H1 (cell line): ENCODE results near the gene FGR. TPM values are rescaled to one million over a fixed set of nuclear protein-coding genes. Genes with fewer than 3 reads are reported as not detected.

Source experiments
- CTCF ChIA-PET: fragments of 300-600 bp; sonication (Branson Sonifier 250); formaldehyde crosslinking; loops from one replicate; lab custom pipeline; 2021; ENCODE audit not compliant: partially characterized antibody; lab: Charles Lee
- POLR2A ChIA-PET: fragments of 300-600 bp; sonication (Branson Sonifier 250); formaldehyde crosslinking; loops from one replicate; lab custom pipeline; 2021; ENCODE audit warnings: inconsistent platforms; ENCODE audit not compliant: partially characterized antibody; lab: Charles Lee
- DNase-seq, 2 experiments: peaks; one replicate each; pipeline versions ENCODE4 v3.0.0 to v3.0.0-alpha.2; 2010 to 2022; ENCODE audit warnings: low spot score in 2 of 2, low read depth in 1 of 2, mixed read lengths in 1 of 2
- FAIRE-seq: peaks from 2 replicates; lab custom pipeline; 2011; peaks lifted over from hg19 to GRCh38; lab: Jason Lieb, UNC
- H2AFZ ChIP-seq: 2 replicates; pipeline ENCODE4 v1.8.1; 2012; ENCODE audit warnings: low read length, inconsistent platforms
- H2AK5ac ChIP-seq: 2 replicates; pipeline ENCODE4 v1.6.1; 2013; ENCODE audit warnings: low read depth, low read length
- H2BK120ac ChIP-seq: replicated peaks from 2 replicates; pipeline ENCODE3; 2013; ENCODE audit warnings: low read depth, low read length, inconsistent platforms
- H2BK12ac ChIP-seq: 2 replicates; pipeline ENCODE4 v1.6.1; 2013; ENCODE audit warnings: low read depth, low read length
- H2BK15ac ChIP-seq: 2 replicates; pipeline ENCODE4 v1.6.1; 2013; ENCODE audit warnings: low read length
- H2BK20ac ChIP-seq: 2 replicates; pipeline ENCODE4 v1.6.1; 2013; ENCODE audit warnings: low read length
- H2BK5ac ChIP-seq: 2 replicates; pipeline ENCODE4 v1.6.1; 2013; ENCODE audit warnings: low read depth, low read length
- H3K14ac ChIP-seq: 2 replicates; pipeline ENCODE4 v1.6.1; 2013; ENCODE audit warnings: inconsistent platforms; ENCODE audit not compliant: insufficient read length
- H3K18ac ChIP-seq: 2 replicates; pipeline ENCODE4 v1.6.1; 2013; ENCODE audit warnings: low read length; ENCODE audit errors: extremely low read depth
- H3K23ac ChIP-seq: 2 replicates; pipeline ENCODE4 v1.6.1; 2013; ENCODE audit warnings: inconsistent platforms; ENCODE audit not compliant: insufficient read length
- H3K23me2 ChIP-seq: 2 replicates; pipeline ENCODE4 v1.6.1; 2013; ENCODE audit warnings: low read depth, low read length
- H3K27ac ChIP-seq: 2 replicates; pipeline ENCODE4 v1.6.1; 2011; ENCODE audit warnings: low read depth, low read length, inconsistent platforms
- H3K27me3 ChIP-seq, 4 experiments: replicated peaks in 1 of 4; 1 replicate in 1 of 4; 2 replicates in 3 of 4; pipeline versions ENCODE4 v1.6.1 to v1.8.1; 2011 to 2013; ENCODE audit warnings: low read length in 3 of 4, mild to moderate bottlenecking in 3 of 4, inconsistent platforms in 2 of 4, mixed read lengths in 2 of 4, moderate library complexity in 1 of 4; ENCODE audit not compliant: control insufficient read depth in 3 of 4, insufficient read depth in 3 of 4; ENCODE audit errors: extremely low read depth in 1 of 4
- H3K36me3 ChIP-seq, 4 experiments: 2 replicates each; pipeline versions ENCODE4 v1.6.1 to v1.8.1; 2011 to 2013; ENCODE audit warnings: mild to moderate bottlenecking in 4 of 4, low read length in 3 of 4, moderate library complexity in 2 of 4, control low read depth in 1 of 4, inconsistent platforms in 1 of 4; ENCODE audit not compliant: insufficient read depth in 4 of 4, control insufficient read depth in 2 of 4
- H3K4ac ChIP-seq: replicated peaks from 2 replicates; pipeline ENCODE3; 2013; ENCODE audit warnings: low read length, low read depth, mixed read lengths, inconsistent platforms; ENCODE audit not compliant: insufficient read length
- H3K4me1 ChIP-seq, 4 experiments: replicated peaks in 1 of 4; 1 replicate in 1 of 4; 2 replicates in 3 of 4; pipeline versions ENCODE4 v1.6.1 to v1.8.1; 2011 to 2013; ENCODE audit warnings: low read length in 3 of 4, inconsistent platforms in 2 of 4, mixed read lengths in 1 of 4; ENCODE audit not compliant: insufficient read depth in 4 of 4, control insufficient read depth in 3 of 4
- H3K4me2 ChIP-seq, 2 experiments: 2 replicates each; pipeline versions ENCODE4 v1.6.1 to v1.8.1; 2011 to 2013; ENCODE audit warnings: low read depth in 2 of 2, low read length in 2 of 2, control low read depth in 1 of 2, inconsistent platforms in 1 of 2, mild to moderate bottlenecking in 1 of 2; ENCODE audit not compliant: insufficient read depth in 1 of 2
- H3K4me3 ChIP-seq, 4 experiments: fragments of 200-600, 300-600 bp in 1 of 4; sonication (generic), shearing (Covaris generic), sonication (Bioruptor Twin) in 1 of 4; 2 replicates each; pipeline versions ENCODE4 v1.5.1 to v1.8.1; 2011 to 2016; ENCODE audit warnings: low read length in 4 of 4, low read depth in 3 of 4, control low read depth in 2 of 4, inconsistent platforms in 2 of 4, mild to moderate bottlenecking in 2 of 4, mixed read lengths in 1 of 4, moderate library complexity in 1 of 4; ENCODE audit not compliant: insufficient read depth in 2 of 4; ENCODE audit errors: extremely low read depth in 1 of 4
- H3K56ac ChIP-seq: replicated peaks from 2 replicates; pipeline ENCODE3; 2013; ENCODE audit warnings: low read depth, mild to moderate bottlenecking, mixed read lengths, low read length, inconsistent platforms; ENCODE audit not compliant: insufficient read length
- H3K79me1 ChIP-seq: 2 replicates; pipeline ENCODE4 v1.6.1; 2013; ENCODE audit warnings: low read depth, low read length, control low read depth
- H3K79me2 ChIP-seq, 2 experiments: 2 replicates each; pipeline versions ENCODE4 v1.6.1 to v1.8.1; 2012 to 2013; ENCODE audit warnings: low read length in 2 of 2, mild to moderate bottlenecking in 2 of 2, inconsistent platforms in 1 of 2; ENCODE audit not compliant: insufficient read depth in 2 of 2, control insufficient read depth in 1 of 2
- H3K9ac ChIP-seq, 4 experiments: replicated peaks in 1 of 4; 1 replicate in 1 of 4; 2 replicates in 3 of 4; pipeline versions ENCODE4 v1.6.1 to v1.8.1; 2011 to 2013; ENCODE audit warnings: low read depth in 3 of 4, low read length in 3 of 4, control low read depth in 2 of 4, mild to moderate bottlenecking in 2 of 4, moderate library complexity in 2 of 4, inconsistent platforms in 1 of 4; ENCODE audit errors: extremely low read depth in 1 of 4
- H3K9me3 ChIP-seq, 2 experiments: 2 replicates each; pipeline versions ENCODE4 v1.6.1 to v1.8.1; 2012 to 2013; ENCODE audit warnings: mild to moderate bottlenecking in 2 of 2, moderate library complexity in 2 of 2, control low read depth in 1 of 2, inconsistent platforms in 1 of 2, low read depth in 1 of 2, low read length in 1 of 2, mixed read lengths in 1 of 2; ENCODE audit not compliant: insufficient read depth in 2 of 2
- H4K20me1 ChIP-seq, 2 experiments: replicated peaks in 1 of 2; 2 replicates each; pipeline versions ENCODE3 to v1.8.1; 2011 to 2013; ENCODE audit warnings: inconsistent platforms in 2 of 2, low read length in 2 of 2, mild to moderate bottlenecking in 1 of 2; ENCODE audit not compliant: insufficient read depth in 2 of 2, control insufficient read depth in 1 of 2
- H4K5ac ChIP-seq: 2 replicates; pipeline ENCODE4 v1.6.1; 2013; ENCODE audit warnings: low read length, low read depth, mixed read lengths, inconsistent platforms; ENCODE audit not compliant: insufficient read length
- H4K8ac ChIP-seq: 2 replicates; pipeline ENCODE4 v1.8.0; 2013; ENCODE audit warnings: mild to moderate bottlenecking, moderate library complexity, low read length, inconsistent platforms; ENCODE audit not compliant: insufficient read depth; ENCODE audit errors: extremely low read depth
- H4K91ac ChIP-seq: replicated peaks from 2 replicates; pipeline ENCODE3; 2013; ENCODE audit warnings: low read length, mixed read lengths, inconsistent platforms; ENCODE audit not compliant: insufficient read length
- POLR2AphosphoS5 ChIP-seq: IDR thresholded peaks from 2 replicates; pipeline ENCODE4 v1.6.1; 2011; ENCODE audit warnings: low read depth, low read length
- RXRA ChIP-seq: IDR thresholded peaks from 2 replicates; pipeline ENCODE4 v1.6.1; 2011; ENCODE audit warnings: low read depth, mild to moderate bottlenecking, low read length, moderate library complexity; ENCODE audit not compliant: insufficient read depth
- TAF7 ChIP-seq: optimal IDR thresholded peaks from 2 replicates; pipeline ENCODE3; 2011; ENCODE audit warnings: low read depth, mild to moderate bottlenecking, inconsistent platforms, low read length, moderate library complexity, borderline replicate concordance
- YY1 ChIP-seq: IDR thresholded peaks from 2 replicates; pipeline ENCODE4 v1.6.1; 2011; ENCODE audit warnings: low read depth, mild to moderate bottlenecking, low read length
- WGBS, 2 experiments: shearing (Covaris generic) in 1 of 2; methylation state at CpG; one replicate each; pipeline versions ENCODE4 v1.1.6 to v1.1.7; 2013 to 2015; ENCODE audit warnings: low lambda C conversion rate in 2 of 2, mixed read lengths in 2 of 2, inconsistent platforms in 1 of 2, low coverage in 1 of 2, missing lambda C conversion rate in 1 of 2; ENCODE audit not compliant: insufficient replicate concordance in 2 of 2, insufficient coverage in 1 of 2, insufficient read length in 1 of 2; ENCODE audit errors: extremely low coverage in 1 of 2, missing lambda C conversion rate in 1 of 2; 5-methylcytosine and 5-hydroxymethylcytosine counted together
- polyA plus RNA-seq, 7 experiments: library from polyadenylated mRNA; depleted of rRNA in 3 of 7; stranded (reverse) in 5 of 7; unstranded in 2 of 7; fragments of >200 nt in 5 of 7; fragments of 200-250 nt in 2 of 7; gene quantifications; 1 replicate in 5 of 7; 2 replicates in 1 of 7; 4 replicates in 1 of 7; pipeline versions ENCODE4 v1.2.1 to v1.2.3, GENCODE V29; 2011 to 2013; ENCODE audit warnings: missing spikeins in 2 of 7, mixed read lengths in 2 of 7
- total RNA-seq: library from RNA; stranded (reverse); fragmentation: NEBNext Ultra II Directional; extraction: Animal tissue kit (Norgen Biotek cat#: 25700); gene quantifications from 2 replicates; pipeline ENCODE4 v1.2.1, GENCODE V29; 2021

The FGR gene
- total and polyA plus RNA-seq, 2 of the 8 experiments (the other 6 are each of a cell fraction or from before 2014, with no cell fraction given): 0.22 to 0.95 TPM

- Histone ChIP-seq H3K9ac (no peak overlapping the region), H2BK120ac (no peak overlapping the region), H3K79me1 (no peaks in the 10 kb centered on the region), H3K14ac (no peak overlapping the region), H3K4ac (no peak overlapping the region), H4K5ac (no peak overlapping the region), H3K23me2 (peaks cover 4% of the 10 kb centered on the region; the same call in 1 of the 2 replicates), H3K27me3 (peaks cover 0 to 2% (median 0%) of the 10 kb centered on the region in 4 experiments; a peak in 2 of 7 replicates), H3K18ac (no peak overlapping the region), H2BK5ac (no peak overlapping the region), H4K91ac (no peak overlapping the region), H4K8ac (no peak overlapping the region), H4K20me1 (no peaks in the 10 kb centered on the region), H3K23ac (no peak overlapping the region), H3K79me2 (no peaks in the 10 kb centered on the region), H2AFZ (no peak overlapping the region), H2BK12ac (peak overlapping the region; percentile 84; the same call in 1 of the 2 replicates), H3K9me3 (no peaks in the 10 kb centered on the region), H3K36me3 (no peaks in the 10 kb centered on the region), H2AK5ac (no peak overlapping the region), H2BK20ac (peak overlapping the region; percentile 34; the same call in 1 of the 2 replicates), H2BK15ac (peak overlapping the region; percentile 88; the same call in 1 of the 2 replicates), H3K56ac (no peak overlapping the region), H3K4me1 (peaks cover 4 to 20% (median 13%) of the 10 kb centered on the region in 4 experiments; a peak in 6 of 7 replicates), H3K4me2 (no peak overlapping the region), H3K27ac (no peak overlapping the region), H3K4me3 (no peak overlapping the region)
- POLR2A ChIA-PET: interaction anchor here (1.1 to 1.9 kb wide), 3 partner anchors 11 to 58 kb away, joined by 3 to 5 read pairs (median 4); partner anchors contain the start of gene AHDC1
- DNase-seq (no peak), FAIRE-seq (no peak)
- CTCF ChIA-PET: interaction anchor here (0.6 to 13.1 kb wide), 22 partner anchors 12 to 1022 kb away, joined by 3 to 472 read pairs (median 4); partner anchors contain the start of gene AHDC1
- 92% methylated on average over 8 of the region's 8 CpGs; no CpG with 5 or more reads in 1 of the 2 experiments for WGBS, 2 experiments
- TF ChIP-seq POLR2AphosphoS5: no peak
- TF ChIP-seq TAF7: no peak
- TF ChIP-seq YY1: no peak
- no peak for TF ChIP-seq RXRA
These were observed 26.6 kb upstream of the FGR start for GRCh38 chr1:27661412-27662075.
